Tibial artery (tissue), 4 donors: ENCODE measurements around the gene MAP6D1.

Experiments used
- DNase-seq, 2 donors: peaks; one replicate each; pipeline ENCODE4 v3.0.0-alpha.2; 2019
- H3K27ac ChIP-seq, 2 donors: fragments of 200-600 bp; sonication (generic) in 1 of 2; 1 replicate in 1 of 2; 2 replicates in 1 of 2; pipeline ENCODE4 v1.5.1; 2018 to 2019; ENCODE audit warnings: mild to moderate bottlenecking in 1 of 2
- H3K27me3 ChIP-seq, 2 donors: fragments of 200-600 bp; sonication (generic) in 1 of 2; one replicate each; pipeline versions ENCODE4 v1.5.1 to v1.6.0; 2016 to 2019
- H3K36me3 ChIP-seq, 3 donors: fragments of 200-600 bp; sonication (generic) in 2 of 3; one replicate each; pipeline ENCODE4 v1.5.1; 2016 to 2019; ENCODE audit warnings: mild to moderate bottlenecking in 2 of 3
- H3K4me1 ChIP-seq, 4 donors: fragments of 200-600 bp; sonication (generic) in 2 of 4; 1 replicate in 3 of 4; 2 replicates in 1 of 4; pipeline ENCODE4 v1.5.1; 2016 to 2019
- H3K4me3 ChIP-seq, 2 donors: fragments of 200-600 bp; sonication (generic) in 1 of 2; 1 replicate in 1 of 2; 2 replicates in 1 of 2; pipeline ENCODE4 v1.5.1; 2018 to 2019; ENCODE audit warnings: mild to moderate bottlenecking in 2 of 2
- H3K9me3 ChIP-seq, 3 donors: fragments of 200-600 bp; sonication (generic) in 1 of 3; one replicate each; pipeline ENCODE4 v1.5.1; 2016 to 2019
- intact Hi-C: fragments of 100-400 bp; cut with DNase I; formaldehyde crosslinking; loops from one replicate; pipeline ENCODE4 v1.15.0; 2023; ENCODE audit warnings: low total_unique reads
- TF ChIP-seq, protein P1 (sequence below), 2 experiments: fragments of 200-600 bp in 1 of 2; fragments of 450-650 bp in 1 of 2; IDR thresholded peaks; one replicate each; pipeline ENCODE4 v1.5.1; 2017 to 2019; ENCODE audit warnings: antibody characterized with exemption in 2 of 2, mild to moderate bottlenecking in 1 of 2, moderate library complexity in 1 of 2

MAP6D1 gene

GRCh38 chr3:183823963-183824362 lies 1.4 kb downstream of the MAP6D1 start:
- H3K9me3 ChIP-seq: no peaks in the 10 kb centered on the region
- no peak for DNase-seq
- H3K4me3 ChIP-seq: no peak overlapping the region
- H3K4me1 ChIP-seq: peaks cover 3 to 15% (median 10%) of the 10 kb centered on the region in 4 donors
- TF ChIP-seq, protein P1, sequence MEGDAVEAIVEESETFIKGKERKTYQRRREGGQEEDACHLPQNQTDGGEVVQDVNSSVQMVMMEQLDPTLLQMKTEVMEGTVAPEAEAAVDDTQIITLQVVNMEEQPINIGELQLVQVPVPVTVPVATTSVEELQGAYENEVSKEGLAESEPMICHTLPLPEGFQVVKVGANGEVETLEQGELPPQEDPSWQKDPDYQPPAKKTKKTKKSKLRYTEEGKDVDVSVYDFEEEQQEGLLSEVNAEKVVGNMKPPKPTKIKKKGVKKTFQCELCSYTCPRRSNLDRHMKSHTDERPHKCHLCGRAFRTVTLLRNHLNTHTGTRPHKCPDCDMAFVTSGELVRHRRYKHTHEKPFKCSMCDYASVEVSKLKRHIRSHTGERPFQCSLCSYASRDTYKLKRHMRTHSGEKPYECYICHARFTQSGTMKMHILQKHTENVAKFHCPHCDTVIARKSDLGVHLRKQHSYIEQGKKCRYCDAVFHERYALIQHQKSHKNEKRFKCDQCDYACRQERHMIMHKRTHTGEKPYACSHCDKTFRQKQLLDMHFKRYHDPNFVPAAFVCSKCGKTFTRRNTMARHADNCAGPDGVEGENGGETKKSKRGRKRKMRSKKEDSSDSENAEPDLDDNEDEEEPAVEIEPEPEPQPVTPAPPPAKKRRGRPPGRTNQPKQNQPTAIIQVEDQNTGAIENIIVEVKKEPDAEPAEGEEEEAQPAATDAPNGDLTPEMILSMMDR (IDR thresholded peaks at IDR 0.05): no peak
- intact Hi-C loops: no loop called here
- H3K27me3 ChIP-seq: no peaks in the 10 kb centered on the region
- peaks cover 0 to 11% (median 0%) of the 10 kb centered on the region in 3 donors for H3K36me3 ChIP-seq
- H3K27ac ChIP-seq: no peak overlapping the region

DNA sequence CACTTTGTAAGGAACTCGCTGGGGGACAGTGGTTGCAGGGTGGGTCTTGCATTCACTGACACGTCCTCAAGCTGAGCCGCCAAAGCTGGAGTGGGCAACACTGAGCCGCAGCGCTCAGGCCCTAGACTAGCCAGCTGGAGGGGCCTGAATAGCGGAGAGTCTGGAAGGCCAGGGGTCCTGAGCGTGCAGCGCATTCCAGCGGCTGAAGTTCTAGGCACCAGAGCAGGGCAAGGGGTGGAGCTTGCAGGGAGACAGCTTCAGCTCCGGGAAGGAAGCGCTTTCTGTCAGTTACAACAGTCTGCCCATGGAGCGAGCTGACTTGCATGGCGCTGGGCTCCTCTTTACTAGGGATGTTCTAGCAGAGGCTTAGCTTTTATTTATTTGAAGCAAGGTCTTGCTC lies 2.7 kb downstream of the MAP6D1 start:
- no peaks in the 10 kb centered on the region for H3K27me3 ChIP-seq
- H3K9me3 ChIP-seq: no peaks in the 10 kb centered on the region
- H3K4me3 ChIP-seq: no peak overlapping the region
- TF ChIP-seq, protein P1 (IDR thresholded peaks at IDR 0.05): no peak
- H3K36me3 ChIP-seq: peaks cover 0 to under 1% (median 0%) of the 10 kb centered on the region in 3 donors
- intact Hi-C loops: no loop called here
- H3K27ac ChIP-seq: no peak overlapping the region
- peaks cover 3 to 15% (median 10%) of the 10 kb centered on the region in 4 donors for H3K4me1 ChIP-seq
- no peak for DNase-seq

DNA sequence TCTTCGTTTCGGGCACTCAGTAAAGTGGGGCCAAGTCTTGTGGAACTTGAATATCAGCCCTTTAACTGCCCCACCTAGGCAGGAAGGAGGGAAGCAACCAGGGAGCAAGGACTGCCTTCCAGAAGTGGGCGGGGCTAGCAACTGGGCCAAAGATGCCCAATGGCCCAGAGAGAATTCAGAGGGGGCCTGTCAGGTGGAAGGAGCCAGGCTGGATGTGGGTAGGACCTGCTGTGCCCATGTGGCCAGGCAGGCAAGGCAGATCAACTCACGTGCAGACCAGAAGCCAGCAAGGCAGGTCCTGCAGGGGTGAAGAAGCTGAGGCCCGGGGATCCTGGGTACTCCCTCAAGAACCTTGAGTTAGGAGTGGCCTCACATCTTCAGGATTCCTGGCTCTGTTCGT lies 5.5 kb downstream of the MAP6D1 start:
- Histone ChIP-seq H3K27ac (no peak overlapping the region), H3K4me1 (peaks cover 3 to 9% (median 6%) of the 10 kb centered on the region in 4 donors), H3K9me3 (no peaks in the 10 kb centered on the region), H3K4me3 (no peak overlapping the region), H3K27me3 (no peaks in the 10 kb centered on the region), H3K36me3 (peaks cover 0 to 29% (median 8%) of the 10 kb centered on the region in 3 donors)
- intact Hi-C loops: no loop called here
- peak in 1 of 2 donors; percentile 53 for DNase-seq
- TF ChIP-seq, protein P1 (IDR thresholded peaks at IDR 0.05): no peak

DNA sequence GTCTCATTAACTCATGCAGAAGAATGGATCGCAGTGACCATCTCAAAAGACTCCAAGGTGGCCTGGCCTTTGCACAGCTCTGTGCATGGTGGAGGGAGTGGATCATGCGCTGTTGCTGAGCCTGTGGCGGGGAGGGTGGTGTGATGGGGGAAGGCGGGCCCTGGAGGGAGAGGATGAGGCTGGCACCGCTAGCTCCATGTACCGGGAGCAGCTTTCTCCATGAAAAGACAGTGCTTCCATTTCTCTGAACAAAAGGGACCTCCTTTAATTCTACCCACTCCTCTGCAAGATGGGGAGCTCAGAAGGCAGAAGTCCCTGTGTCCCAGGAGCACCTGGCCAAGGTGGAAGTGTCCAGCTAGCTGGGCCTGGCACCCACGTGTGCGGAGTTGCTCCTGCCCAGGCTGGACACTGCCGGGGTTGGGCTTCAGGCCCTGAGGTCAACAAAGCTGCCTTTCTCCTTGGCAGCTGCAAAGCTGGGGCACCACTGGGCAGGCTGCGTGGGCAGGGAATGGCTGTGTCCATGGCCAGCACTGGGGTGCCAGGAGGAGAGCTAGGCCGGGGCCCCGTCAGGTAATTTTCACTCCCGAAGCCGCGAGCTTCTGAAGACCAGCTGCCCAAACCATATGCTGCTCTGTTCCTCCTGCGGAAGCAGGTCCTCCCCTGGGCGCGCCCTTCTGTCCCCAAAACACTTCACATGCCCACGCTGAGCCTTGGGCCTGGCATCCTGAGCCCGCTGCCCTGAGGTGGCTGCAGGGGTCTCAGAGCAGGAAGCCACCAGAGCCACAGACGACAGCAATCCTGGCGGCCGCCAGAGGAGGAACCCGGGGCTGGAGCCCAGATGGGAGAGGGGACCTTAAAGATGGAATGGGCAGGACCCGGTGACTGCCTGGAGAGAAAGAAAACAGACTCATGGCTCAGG lies 6.4 kb downstream of the MAP6D1 start:
- Histone ChIP-seq H3K27me3 (no peaks in the 10 kb centered on the region), H3K27ac (no peak overlapping the region), H3K4me1 (peaks cover 0 to under 1% (median 0%) of the 10 kb centered on the region in 4 donors), H3K9me3 (no peaks in the 10 kb centered on the region), H3K36me3 (peaks cover 0 to 30% (median 8%) of the 10 kb centered on the region in 3 donors), H3K4me3 (no peak overlapping the region)
- DNase-seq: peak in 1 of 2 donors; percentile 60
- intact Hi-C loops: no loop called here
- TF ChIP-seq, protein P1 (IDR thresholded peaks at IDR 0.05): no peak

DNA sequence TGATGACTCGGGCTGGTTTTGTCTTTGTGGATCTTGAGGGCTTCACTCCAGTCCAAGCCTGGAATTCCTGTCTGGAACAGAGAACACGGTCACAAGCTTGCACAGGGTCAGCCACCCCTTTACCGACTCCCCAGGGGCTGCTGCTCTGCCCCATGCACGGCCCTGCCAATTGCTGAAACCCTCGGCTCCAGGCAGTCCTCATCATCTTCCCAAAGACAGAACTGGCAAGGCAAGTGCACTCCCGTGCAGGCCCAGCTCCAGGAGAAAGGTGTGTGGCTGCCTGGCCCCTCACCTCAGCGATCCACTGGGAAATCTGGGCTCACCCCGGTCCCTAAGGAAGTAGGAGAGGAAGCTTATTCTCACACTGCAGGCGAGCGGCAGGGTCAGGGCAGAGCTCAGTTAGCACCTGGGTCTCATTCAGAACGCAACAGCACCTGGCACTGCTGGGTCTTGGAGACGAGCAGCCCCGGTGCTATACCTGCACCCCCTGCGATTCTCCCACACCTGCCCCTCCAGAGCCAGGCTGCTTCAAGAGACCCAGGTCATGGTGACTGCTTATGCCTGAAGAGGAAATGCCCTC lies 7.2 kb downstream of the MAP6D1 start:
- Histone ChIP-seq H3K9me3 (no peaks in the 10 kb centered on the region), H3K4me1 (no peaks in the 10 kb centered on the region), H3K36me3 (peaks cover 1 to 30% (median 8%) of the 10 kb centered on the region in 3 donors), H3K27ac (no peak overlapping the region), H3K4me3 (no peak overlapping the region), H3K27me3 (no peaks in the 10 kb centered on the region)
- intact Hi-C loops: no loop called here
- TF ChIP-seq, protein P1 (IDR thresholded peaks at IDR 0.05): no peak
- DNase-seq: peak in 1 of 2 donors; percentile 48
